OCI-LY3 (cell line): ENCODE data around the gene RGS9.

Experiments
- CTCF ChIP-seq: fragments of 200-600, 300-600 bp; sonication (generic); IDR thresholded peaks from 2 replicates; pipeline ENCODE4 v1.5.1; 2014; ENCODE audit warnings: antibody characterized with exemption, low read length, low read depth
- EZH2phosphoT487 ChIP-seq: fragments of 200-600 bp; shearing (Covaris generic); IDR thresholded peaks from 2 replicates; pipeline ENCODE4 v1.6.1; 2018; ENCODE audit warnings: antibody characterized with exemption, mixed run types, low read depth

GRCh38 chr17:65171752-65172151, 34.6 kb downstream of the RGS9 start:
- no peak for TF ChIP-seq CTCF
- TF ChIP-seq EZH2phosphoT487 = no peak
